IMR-90 (cell line): ENCODE measurements around the gene ALK. TPM values are rescaled to one million over a fixed set of nuclear protein-coding genes. Genes with fewer than 3 reads are reported as not detected.

Experiments
- ATAC-seq: fragments of 200-7000 bp; cut with Tn5 transposase; 2 replicates; pipeline ENCODE4 v1.9.1; 2020; ENCODE audit warnings: low read depth, mild to moderate bottlenecking, moderate library complexity
- BruUV-seq: library from RNA; stranded (reverse); fragments of 400-500 nt; replicated peaks from 2 replicates; lab custom pipeline; 2021; lab: Mats Ljungman, UMichigan
- CTCF ChIA-PET: fragments of 300-600 bp; formaldehyde crosslinking; extraction: SDS; loops from one replicate; lab custom pipeline; 2021; ENCODE audit warnings: antibody characterized with exemption; lab: Yijun Ruan, JAX
- POLR2A ChIA-PET: fragments of 300-600 bp; sonication (Branson Sonifier 250); formaldehyde crosslinking; loops from one replicate; lab custom pipeline; 2022; ENCODE audit warnings: antibody characterized with exemption; ENCODE audit not compliant: unreplicated experiment; lab: Charles Lee
- DNase-seq: peaks from one replicate; pipeline ENCODE4 v3.0.0; 2013
- H2AFZ ChIP-seq: replicated peaks from 2 replicates; pipeline ENCODE3; 2013; ENCODE audit warnings: low read length, mild to moderate bottlenecking; ENCODE audit not compliant: poor library complexity
- H2AK5ac ChIP-seq: 2 replicates; pipeline ENCODE4 v1.6.1; 2013; ENCODE audit warnings: low read depth, low read length, inconsistent platforms
- H2AK9ac ChIP-seq: replicated peaks from 2 replicates; pipeline ENCODE3; 2013; ENCODE audit warnings: mild to moderate bottlenecking, low read depth, low read length, moderate library complexity; ENCODE audit not compliant: poor library complexity
- H2BK120ac ChIP-seq: 2 replicates; pipeline ENCODE4 v1.6.1; 2013; ENCODE audit warnings: low read depth, low read length, inconsistent platforms
- H2BK15ac ChIP-seq: 3 replicates; pipeline ENCODE4 v1.6.1; 2013; ENCODE audit warnings: low read depth, low read length, inconsistent platforms
- H2BK20ac ChIP-seq: 2 replicates; pipeline ENCODE4 v1.6.1; 2013; ENCODE audit warnings: low read depth, mild to moderate bottlenecking, inconsistent platforms, low read length, moderate library complexity
- H2BK5ac ChIP-seq: 2 replicates; pipeline ENCODE4 v1.6.1; 2013; ENCODE audit warnings: mild to moderate bottlenecking, low read depth, low read length, inconsistent platforms; ENCODE audit not compliant: poor library complexity, severe bottlenecking
- H3K14ac ChIP-seq: replicated peaks from 2 replicates; pipeline ENCODE4 v1.6.1; 2013; ENCODE audit warnings: low read depth, low read length, inconsistent platforms
- H3K18ac ChIP-seq: 2 replicates; pipeline ENCODE4 v1.6.1; 2013; ENCODE audit warnings: low read depth, low read length, control low read depth
- H3K23ac ChIP-seq: 2 replicates; pipeline ENCODE4 v1.6.1; 2013; ENCODE audit warnings: low read depth, low read length, inconsistent platforms
- H3K27ac ChIP-seq: 2 replicates; pipeline ENCODE4 v1.5.1; 2013; ENCODE audit warnings: mild to moderate bottlenecking, control low read depth, low read length; ENCODE audit not compliant: insufficient read depth
- H3K27me3 ChIP-seq: 2 replicates; pipeline ENCODE4 v1.6.1; 2013; ENCODE audit warnings: low read length; ENCODE audit not compliant: control insufficient read depth, insufficient read depth
- H3K36me3 ChIP-seq: 2 replicates; pipeline ENCODE4 v1.6.1; 2013; ENCODE audit warnings: low read length, mixed read lengths; ENCODE audit not compliant: control insufficient read depth, insufficient read depth
- H3K4ac ChIP-seq: 2 replicates; pipeline ENCODE4 v1.6.1; 2013; ENCODE audit warnings: low read depth, low read length, inconsistent platforms
- H3K4me1 ChIP-seq: 2 replicates; pipeline ENCODE4 v1.6.1; 2013; ENCODE audit warnings: low read length, mixed read lengths; ENCODE audit not compliant: control insufficient read depth, insufficient read depth
- H3K4me2 ChIP-seq: 2 replicates; pipeline ENCODE4 v1.6.1; 2013; ENCODE audit warnings: low read depth, mild to moderate bottlenecking, control low read depth, low read length, moderate library complexity
- H3K4me3 ChIP-seq: 2 replicates; pipeline ENCODE4 v1.5.1; 2013; ENCODE audit warnings: low read depth, mild to moderate bottlenecking, control low read depth, low read length, moderate library complexity; ENCODE audit not compliant: insufficient read depth
- H3K56ac ChIP-seq: 2 replicates; pipeline ENCODE4 v1.6.1; 2013; ENCODE audit warnings: low read length, inconsistent platforms; ENCODE audit not compliant: insufficient read depth; ENCODE audit errors: extremely low read depth
- H3K79me1 ChIP-seq, 2 experiments: 2 replicates each; pipeline ENCODE4 v1.6.1; 2013; ENCODE audit warnings: low read length in 2 of 2, inconsistent platforms in 1 of 2, low read depth in 1 of 2
- H3K9ac ChIP-seq: 2 replicates; pipeline ENCODE4 v1.6.1; 2013; ENCODE audit warnings: low read depth, low read length, control low read depth
- H3K9me1 ChIP-seq: 2 replicates; pipeline ENCODE4 v1.6.1; 2013; ENCODE audit warnings: low read length, inconsistent platforms; ENCODE audit not compliant: insufficient read depth
- H3K9me3 ChIP-seq: 2 replicates; pipeline ENCODE4 v1.6.1; 2013; ENCODE audit warnings: low read length; ENCODE audit not compliant: control insufficient read depth, insufficient read depth
- H4K20me1 ChIP-seq: 2 replicates; pipeline ENCODE4 v1.6.1; 2013; ENCODE audit warnings: low read length, inconsistent platforms; ENCODE audit not compliant: insufficient read depth
- H4K5ac ChIP-seq: 2 replicates; pipeline ENCODE4 v1.6.1; 2013; ENCODE audit warnings: mild to moderate bottlenecking, low read depth, low read length, control low read depth
- H4K8ac ChIP-seq, 2 experiments: 2 replicates each; pipeline ENCODE4 v1.6.1; 2013; ENCODE audit warnings: low read depth in 2 of 2, low read length in 2 of 2, control low read depth in 1 of 2, inconsistent platforms in 1 of 2
- H4K91ac ChIP-seq: 2 replicates; pipeline ENCODE4 v1.6.1; 2013; ENCODE audit warnings: low read depth, low read length, inconsistent platforms; ENCODE audit not compliant: insufficient read depth
- RCOR1 ChIP-seq: IDR thresholded peaks from 2 replicates; pipeline ENCODE4 v1.6.1; 2012; ENCODE audit warnings: mild to moderate bottlenecking, low read length, improper control_type of control experiment; ENCODE audit not compliant: insufficient replicate concordance
- WGBS, 2 experiments: methylation state at CpG; one replicate each; pipeline versions ENCODE4 v1.1.5 to v1.1.7; 2013; ENCODE audit warnings: missing lambda C conversion rate in 2 of 2; ENCODE audit not compliant: insufficient read length in 1 of 2; ENCODE audit errors: extremely low coverage in 2 of 2; 5-methylcytosine and 5-hydroxymethylcytosine counted together
- dilution Hi-C: fragments of 300-500 bp; cut with HindIII; formaldehyde crosslinking; loops from one replicate; pipeline ENCODE4 v1.14.3; 2018; ENCODE audit warnings: low sequenced_read_pairs; ENCODE audit not compliant: unreplicated experiment
- in situ Hi-C: fragments of 300-500 bp; cut with MboI; formaldehyde crosslinking; loops from 3 replicates; pipeline ENCODE4 v1.14.3; 2019; ENCODE audit warnings: low sequenced_read_pairs, inconsistent platforms, mixed read lengths
- intact Hi-C: fragments of 100-400 bp; cut with micrococcal nuclease; formaldehyde crosslinking; loops from 2 replicates; pipeline ENCODE4 v1.10.0; 2022
- polyA plus RNA-seq, 3 experiments: library from polyadenylated mRNA; depleted of rRNA; stranded (reverse); fragments of >200 nt; gene quantifications; 2 replicates each; pipeline ENCODE4 v1.2.3, GENCODE V29; 2012; ENCODE audit warnings: low replicate concordance in 1 of 3
- total RNA-seq: library from RNA; depleted of rRNA; stranded (reverse); fragments of >200 nt; gene quantifications from 2 replicates; pipeline ENCODE4 v1.2.3, GENCODE V29; 2012
- TF ChIP-seq, protein P1 (sequence below): conservative IDR thresholded peaks from 2 replicates; pipeline ENCODE4 v1.5.1; 2012; ENCODE audit warnings: mild to moderate bottlenecking, low read depth, low read length, improper control_type of control experiment

Gene ALK
- total and polyA plus RNA-seq, 2 of the 4 experiments (the other 2 are of a cell fraction), result not detected

GRCh38 chr2:29719639-29720038 lies 201.7 kb downstream of the ALK start:
- in situ Hi-C loops, result no loop called here
- Histone ChIP-seq H2AK5ac (no peak overlapping the region), H3K9me1 (no peaks in the 10 kb centered on the region), H4K8ac (no peak overlapping the region), H3K79me1 (no peaks in the 10 kb centered on the region), H3K27me3 (peaks cover 20% of the 10 kb centered on the region), H3K23ac (no peak overlapping the region), H3K4me1 (no peaks in the 10 kb centered on the region), H2AFZ (no peak overlapping the region), H4K91ac (no peak overlapping the region), H2BK15ac (no peak overlapping the region), H3K18ac (no peak overlapping the region), H3K27ac (no peak overlapping the region), H2BK120ac (no peak overlapping the region), H2BK20ac (no peak overlapping the region), H4K5ac (no peak overlapping the region), H3K56ac (no peak overlapping the region), H4K20me1 (no peaks in the 10 kb centered on the region), H3K14ac (no peak overlapping the region), H3K4me3 (no peak overlapping the region), H2AK9ac (no peak overlapping the region), H3K9me3 (no peaks in the 10 kb centered on the region), H3K4me2 (no peak overlapping the region), H3K9ac (no peak overlapping the region), H3K36me3 (no peaks in the 10 kb centered on the region), H2BK5ac (no peak overlapping the region), H3K4ac (no peak overlapping the region)
- no TSS peak for BruUV-seq
- ATAC-seq (no peak), DNase-seq (no peak)
- no CpG with 5 or more reads among the region's 3 CpGs for WGBS, 2 experiments
- POLR2A ChIA-PET, result no interaction called here
- TF ChIP-seq, protein P1, sequence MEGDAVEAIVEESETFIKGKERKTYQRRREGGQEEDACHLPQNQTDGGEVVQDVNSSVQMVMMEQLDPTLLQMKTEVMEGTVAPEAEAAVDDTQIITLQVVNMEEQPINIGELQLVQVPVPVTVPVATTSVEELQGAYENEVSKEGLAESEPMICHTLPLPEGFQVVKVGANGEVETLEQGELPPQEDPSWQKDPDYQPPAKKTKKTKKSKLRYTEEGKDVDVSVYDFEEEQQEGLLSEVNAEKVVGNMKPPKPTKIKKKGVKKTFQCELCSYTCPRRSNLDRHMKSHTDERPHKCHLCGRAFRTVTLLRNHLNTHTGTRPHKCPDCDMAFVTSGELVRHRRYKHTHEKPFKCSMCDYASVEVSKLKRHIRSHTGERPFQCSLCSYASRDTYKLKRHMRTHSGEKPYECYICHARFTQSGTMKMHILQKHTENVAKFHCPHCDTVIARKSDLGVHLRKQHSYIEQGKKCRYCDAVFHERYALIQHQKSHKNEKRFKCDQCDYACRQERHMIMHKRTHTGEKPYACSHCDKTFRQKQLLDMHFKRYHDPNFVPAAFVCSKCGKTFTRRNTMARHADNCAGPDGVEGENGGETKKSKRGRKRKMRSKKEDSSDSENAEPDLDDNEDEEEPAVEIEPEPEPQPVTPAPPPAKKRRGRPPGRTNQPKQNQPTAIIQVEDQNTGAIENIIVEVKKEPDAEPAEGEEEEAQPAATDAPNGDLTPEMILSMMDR, result no peak
- no peak for TF ChIP-seq RCOR1
- CTCF ChIA-PET, result no interaction called here
- dilution Hi-C loops, result no loop called here
- intact Hi-C loops, result no loop called here
